Stomach (tissue), 4 donors: ENCODE results near the gene RAB19.

Experiments
- CTCF ChIP-seq, 7 experiments: fragments of 450-650 bp in 4 of 7; fragments of 200-600 bp in 3 of 7; sonication (generic) in 3 of 7; IDR thresholded peaks; one replicate each; pipeline ENCODE4 v1.5.1; 2016 to 2019; ENCODE audit warnings: antibody characterized with exemption in 7 of 7, control low read depth in 2 of 7, mild to moderate bottlenecking in 1 of 7
- EP300 ChIP-seq: sonication (generic); formaldehyde crosslinking; IDR thresholded peaks from one replicate; pipeline ENCODE4 v1.6.1; 2017; ENCODE audit warnings: antibody characterized with exemption
- POLR2A ChIP-seq, 4 donors: fragments of 450-650 bp; IDR thresholded peaks; one replicate each; pipeline ENCODE4 v1.6.1; 2016; ENCODE audit warnings: antibody characterized with exemption in 4 of 4, control low read depth in 2 of 4, mild to moderate bottlenecking in 1 of 4, moderate library complexity in 1 of 4

DNA sequence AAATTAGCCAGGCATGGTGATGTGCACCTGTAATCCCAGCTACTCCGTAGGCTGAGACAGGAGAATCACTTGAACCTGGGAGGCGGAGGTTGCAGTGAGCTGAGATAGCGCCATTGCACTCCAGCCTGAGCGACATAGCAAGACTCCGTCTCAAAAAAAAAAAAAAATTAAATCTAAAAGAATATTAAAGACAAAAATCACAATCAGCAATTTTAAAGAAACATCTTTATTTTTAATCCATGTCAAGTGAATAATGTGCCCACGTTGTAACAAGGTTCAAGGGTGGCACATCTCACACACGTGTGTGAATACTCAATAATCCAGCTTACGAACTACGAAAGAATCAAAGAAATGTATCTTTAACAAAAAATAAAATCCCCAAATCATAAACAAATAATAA is 28.5 kb upstream of the RAB19 start:
- TF ChIP-seq EP300 (no peak), CTCF (IDR thresholded peaks at IDR 0.05) (no peak), POLR2A (IDR thresholded peaks at IDR 0.05) (no peak)
